Heart right ventricle (tissue), 16 donors: Measurements from ENCODE around the gene PRDX5. TPM values are rescaled to one million over a fixed set of nuclear protein-coding genes. Genes with fewer than 3 reads are reported as not detected.
A peak's percentile ranks its signal among the peaks of the same experiment; 100 is the strongest.

Experiments
- ATAC-seq, 8 donors: fragments of 200-7000 bp; cut with Tn5 transposase; one replicate each; pipeline ENCODE4 v1.9.1; 2020; ENCODE audit warnings: mild to moderate bottlenecking in 8 of 8, moderate library complexity in 8 of 8, moderate number of reproducible peaks in 1 of 8
- DNase-seq, 2 donors: peaks; one replicate each; pipeline ENCODE4 v3.0.0-alpha.2; 2020
- H3K27ac ChIP-seq, 10 donors: fragments of 200-600 bp; sonication (generic) in 2 of 10; one replicate each; pipeline versions ENCODE4 v1.5.0 to v1.8.0; 2020 to 2022; ENCODE audit warnings: mild to moderate bottlenecking in 3 of 10
- H3K27me3 ChIP-seq, 7 donors: fragments of 200-600 bp; one replicate each; pipeline ENCODE4 v1.8.0; 2021 to 2022; ENCODE audit warnings: mild to moderate bottlenecking in 2 of 7
- H3K36me3 ChIP-seq, 9 donors: fragments of 200-600 bp; sonication (generic) in 1 of 9; one replicate each; pipeline versions ENCODE4 v1.5.0 to v1.8.0; 2020 to 2022; ENCODE audit warnings: mild to moderate bottlenecking in 2 of 9
- H3K4me1 ChIP-seq, 9 donors: fragments of 200-600 bp; sonication (generic) in 1 of 9; one replicate each; pipeline versions ENCODE4 v1.5.0 to v1.8.0; 2020 to 2022; ENCODE audit warnings: mild to moderate bottlenecking in 4 of 9
- H3K4me3 ChIP-seq, 10 donors: fragments of 200-600 bp; sonication (generic) in 2 of 10; one replicate each; pipeline versions ENCODE4 v1.5.0 to v1.8.0; 2020 to 2022; ENCODE audit warnings: mild to moderate bottlenecking in 7 of 10, moderate library complexity in 2 of 10
- H3K9me3 ChIP-seq, 11 donors: fragments of 200-600 bp in 10 of 11; sonication (generic) in 2 of 11; one replicate each; pipeline versions ENCODE4 v1.5.0 to v1.8.0; 2013 to 2022; ENCODE audit warnings: mild to moderate bottlenecking in 2 of 11, control low read depth in 1 of 11, moderate library complexity in 1 of 11
- WGBS, 2 donors: extraction: QIAGEN DNeasy Blood & Tissue Kit; methylation state at CpG; one replicate each; pipeline ENCODE4 v1.1.7; 2013; ENCODE audit warnings: inconsistent platforms in 1 of 2; 5-methylcytosine and 5-hydroxymethylcytosine counted together
- intact Hi-C, 10 donors: fragments of 100-400 bp; cut with DNase I; formaldehyde crosslinking; loops; one replicate each; pipeline versions ENCODE4 v1.11.1 to v1.14.2; 2022
- polyA plus RNA-seq, 2 donors: library from polyadenylated mRNA; stranded (reverse); fragments of 200-250 nt; gene quantifications; one replicate each; pipeline ENCODE4 v1.2.3, GENCODE V29; 2013
- total RNA-seq, 10 donors: library from RNA; stranded (reverse); fragmentation: NEBNext Ultra II Directional in 3 of 10; extraction: Animal tissue kit (Norgen Biotek cat#: 25700) in 3 of 10; gene quantifications; one replicate each; pipeline versions ENCODE4 v1.2.1 to v1.2.4, GENCODE V29; 2021 to 2023
- TF ChIP-seq, protein P1 (sequence below), 9 donors: fragments of 200-600 bp; sonication (generic) in 2 of 9; IDR thresholded peaks; one replicate each; pipeline versions ENCODE4 v1.5.0 to v1.8.0; 2021 to 2022; ENCODE audit warnings: antibody characterized with exemption in 9 of 9, mild to moderate bottlenecking in 5 of 9, moderate library complexity in 1 of 9
- donor health status: Arrhythmogenic right ventricular cardiomyopathy.
- donor health status: ischemic (EF 13 %, LVEDD 7.1; RV severe dilation, severe dysfunction).
- donor health status: healthy with polysubstance abuse.
- donor health status: DM: no; HTN: yes; CAD: no.
- donor health status: DM: no; HTN: no; CAD: no.
- donor health status: ischemic (EF 25% LVEDD 6.9; RV normal size, moderate dysfunction).
- donor health status: ischemic (EF 25% LVEDD 5.7; RV mildly dilated, moderate dysfunction).
- donor health status: healthy.
- donor health status: DM: yes; HTN: yes; CAD: no.
- donor health status: Ischemic cardiomyopathy.
- donor health status: ischemic (EF 35%, LVEDD 5.7; RV mildly dilated, moderate dysfunction).
- donor health status: nonischemic (EF 11% LVEDD 7.7; RV severe dilation, severe dysfunction).
- donor health status: DM: yes; HTN: yes; CAD: no.
- donor health status: PGD.
- donor health status: ischemic (EF 29% LVEDD 5.4; RV normal size, mild dysfunction).
- donor health status: nonischemic (EF 23%, LVEDD 6.1; RV moderate dilation, normal function).

The PRDX5 gene
- total and polyA plus RNA-seq, 12 donors: 264 to 750 (median 292) TPM

DNA sequence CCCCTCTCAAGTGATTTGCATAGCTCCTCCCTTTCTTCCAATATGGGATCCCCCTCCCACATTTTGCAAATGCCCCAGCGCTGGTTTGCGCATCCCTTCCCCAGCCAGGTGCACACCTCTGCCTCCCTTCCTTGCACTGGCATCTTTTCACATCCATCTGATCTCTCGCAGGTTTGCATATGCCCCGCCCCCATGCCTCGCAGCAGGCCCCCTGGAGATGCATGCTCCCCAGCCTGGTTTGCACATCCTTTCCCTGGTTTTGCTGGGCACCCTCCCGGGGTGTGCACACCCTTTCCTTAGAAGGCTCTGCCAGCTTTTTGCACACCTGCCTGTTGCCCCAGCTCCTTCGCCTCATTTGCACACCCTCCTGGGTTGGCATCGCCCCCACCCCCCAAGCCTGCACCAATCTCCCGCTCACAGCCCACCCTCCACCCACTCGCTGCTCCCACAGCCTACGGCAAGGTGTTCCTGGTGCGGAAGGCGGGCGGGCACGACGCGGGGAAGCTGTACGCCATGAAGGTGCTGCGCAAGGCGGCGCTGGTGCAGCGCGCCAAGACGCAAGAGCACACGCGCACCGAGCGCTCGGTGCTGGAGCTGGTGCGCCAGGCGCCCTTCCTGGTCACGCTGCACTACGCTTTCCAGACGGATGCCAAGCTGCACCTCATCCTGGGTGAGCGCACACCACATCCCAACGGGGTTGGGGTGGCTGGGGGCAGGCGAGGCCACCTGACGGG is 42.0 kb downstream of the PRDX5 start:
- 74 to 78% methylated on average over 38 of the region's 38 CpGs for WGBS, 2 donors
- peaks cover 8 to 45% (median 35%) of the 10 kb centered on the region in 9 donors for H3K4me1 ChIP-seq
- no peak for DNase-seq
- H3K9me3 ChIP-seq: no peaks in the 10 kb centered on the region
- H3K27ac ChIP-seq: peak overlapping the region in 8 of 10 donors; percentile 88 to 97 (median 93)
- intact Hi-C loops: loop anchor here in 4 of 10 donors (5.0 to 10.0 kb wide), 3 partner anchors 43 to 737 kb away; partner anchors contain the start of genes PRDX5 (in 4 of the 4), TRMT112 (in 4 of the 4) and VPS51 (in 1 of the 4)
- TF ChIP-seq, protein P1, sequence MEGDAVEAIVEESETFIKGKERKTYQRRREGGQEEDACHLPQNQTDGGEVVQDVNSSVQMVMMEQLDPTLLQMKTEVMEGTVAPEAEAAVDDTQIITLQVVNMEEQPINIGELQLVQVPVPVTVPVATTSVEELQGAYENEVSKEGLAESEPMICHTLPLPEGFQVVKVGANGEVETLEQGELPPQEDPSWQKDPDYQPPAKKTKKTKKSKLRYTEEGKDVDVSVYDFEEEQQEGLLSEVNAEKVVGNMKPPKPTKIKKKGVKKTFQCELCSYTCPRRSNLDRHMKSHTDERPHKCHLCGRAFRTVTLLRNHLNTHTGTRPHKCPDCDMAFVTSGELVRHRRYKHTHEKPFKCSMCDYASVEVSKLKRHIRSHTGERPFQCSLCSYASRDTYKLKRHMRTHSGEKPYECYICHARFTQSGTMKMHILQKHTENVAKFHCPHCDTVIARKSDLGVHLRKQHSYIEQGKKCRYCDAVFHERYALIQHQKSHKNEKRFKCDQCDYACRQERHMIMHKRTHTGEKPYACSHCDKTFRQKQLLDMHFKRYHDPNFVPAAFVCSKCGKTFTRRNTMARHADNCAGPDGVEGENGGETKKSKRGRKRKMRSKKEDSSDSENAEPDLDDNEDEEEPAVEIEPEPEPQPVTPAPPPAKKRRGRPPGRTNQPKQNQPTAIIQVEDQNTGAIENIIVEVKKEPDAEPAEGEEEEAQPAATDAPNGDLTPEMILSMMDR (IDR thresholded peaks at IDR 0.05): no peak
- peak overlapping the region; percentile 64 to 99 (median 92) for H3K4me3 ChIP-seq
- H3K27me3 ChIP-seq: no peaks in the 10 kb centered on the region
- peak in 1 of 8 donors; percentile 2 for ATAC-seq
- peaks cover 0 to 48% (median 29%) of the 10 kb centered on the region in 9 donors for H3K36me3 ChIP-seq

DNA sequence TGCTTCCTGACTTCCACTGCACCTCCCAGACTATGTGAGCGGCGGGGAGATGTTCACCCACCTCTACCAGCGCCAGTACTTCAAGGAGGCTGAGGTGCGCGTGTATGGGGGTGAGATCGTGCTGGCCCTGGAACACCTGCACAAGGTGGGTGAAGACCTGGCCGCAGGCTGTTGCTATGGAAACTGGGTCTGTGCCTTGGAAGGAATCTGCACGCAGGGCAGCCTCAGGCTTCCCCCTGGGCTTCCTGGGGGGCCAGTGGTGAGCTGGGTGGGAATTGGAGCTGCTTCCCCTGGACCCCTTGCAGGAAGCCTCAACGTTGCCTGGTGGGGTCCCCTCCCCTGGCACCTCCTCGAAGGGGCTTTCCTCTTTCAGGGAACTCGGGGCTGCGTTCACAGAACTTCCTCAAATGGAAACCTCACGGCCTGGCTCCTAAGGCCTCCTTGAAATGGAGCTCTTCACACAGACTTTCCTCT is 42.6 kb downstream of the PRDX5 start:
- Histone ChIP-seq H3K4me3 (peak overlapping the region in 3 of 10 donors; percentile 77 to 98 (median 94)), H3K9me3 (no peaks in the 10 kb centered on the region), H3K4me1 (peaks cover 8 to 39% (median 29%) of the 10 kb centered on the region in 9 donors), H3K36me3 (peaks cover 0 to 54% (median 35%) of the 10 kb centered on the region in 9 donors), H3K27me3 (no peaks in the 10 kb centered on the region), H3K27ac (peak overlapping the region in 1 of 10 donors; percentile 12)
- DNase-seq (no peak), ATAC-seq (no peak)
- WGBS, 2 donors: 80 to 89% methylated on average over 13 of the region's 13 CpGs
- intact Hi-C loops: no loop called here
- TF ChIP-seq, protein P1 (IDR thresholded peaks at IDR 0.05): no peak

DNA sequence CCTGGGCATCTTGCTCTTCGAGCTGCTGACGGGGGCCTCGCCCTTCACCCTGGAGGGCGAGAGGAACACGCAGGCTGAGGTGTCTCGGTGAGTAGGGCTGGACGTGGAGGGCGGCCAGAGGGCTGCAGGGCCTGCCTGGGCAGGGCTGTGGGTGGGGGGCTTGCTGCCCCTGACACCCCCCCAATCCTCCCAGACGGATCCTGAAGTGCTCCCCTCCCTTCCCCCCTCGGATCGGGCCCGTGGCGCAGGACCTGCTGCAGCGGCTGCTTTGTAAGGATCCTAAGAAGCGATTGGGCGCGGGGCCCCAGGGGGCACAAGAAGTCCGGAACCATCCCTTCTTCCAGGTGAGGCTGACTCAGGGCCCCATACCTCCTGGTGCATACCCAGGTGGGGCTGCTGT is 43.7 kb downstream of the PRDX5 start:
- DNase-seq (no peak), ATAC-seq (no peak)
- intact Hi-C loops: no loop called here
- H3K9me3 ChIP-seq: no peaks in the 10 kb centered on the region
- no peak overlapping the region for H3K4me3 ChIP-seq
- H3K4me1 ChIP-seq: peaks cover 8 to 33% (median 26%) of the 10 kb centered on the region in 9 donors
- peaks cover 0 to 66% (median 47%) of the 10 kb centered on the region in 9 donors for H3K36me3 ChIP-seq
- H3K27me3 ChIP-seq: no peaks in the 10 kb centered on the region
- no peak overlapping the region for H3K27ac ChIP-seq
- TF ChIP-seq, protein P1 (IDR thresholded peaks at IDR 0.05): no peak
- 88 to 94% methylated on average over 11 to 18 of the region's 18 CpGs for WGBS, 2 donors

DNA sequence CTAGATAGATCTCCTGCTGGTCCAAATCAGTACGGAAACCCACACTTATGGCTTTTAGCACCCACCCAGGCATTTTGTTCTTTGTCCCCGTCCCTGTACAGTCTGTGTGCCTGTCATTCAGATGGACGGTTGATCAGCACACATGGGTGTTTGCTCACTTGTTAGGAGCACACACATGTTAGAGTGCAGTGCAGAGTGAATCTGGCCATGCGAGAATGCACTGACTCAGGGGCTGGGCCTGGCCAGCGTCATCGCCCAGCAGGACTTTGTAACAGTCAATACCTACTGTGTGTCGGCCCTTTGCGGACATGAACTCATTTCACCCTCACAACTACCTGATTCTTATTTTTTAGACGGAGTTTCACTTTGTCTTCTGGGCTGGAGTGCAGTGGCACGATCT is 44.4 kb downstream of the PRDX5 start:
- H3K9me3 ChIP-seq: no peaks in the 10 kb centered on the region
- intact Hi-C loops: no loop called here
- H3K4me3 ChIP-seq: no peak overlapping the region
- ATAC-seq: no peak
- TF ChIP-seq, protein P1 (IDR thresholded peaks at IDR 0.05): no peak
- H3K36me3 ChIP-seq: peaks cover 0 to 72% (median 51%) of the 10 kb centered on the region in 9 donors
- peaks cover 8 to 33% (median 25%) of the 10 kb centered on the region in 9 donors for H3K4me1 ChIP-seq
- H3K27me3 ChIP-seq: no peaks in the 10 kb centered on the region
- DNase-seq: no peak
- H3K27ac ChIP-seq: no peak overlapping the region
- WGBS, 2 donors: 93 to 97% methylated on average over 10 of the region's 10 CpGs
